Fibroblast of villous mesenchyme (primary cell): ENCODE measurements around the gene FOXN4. TPM values are rescaled to one million over a fixed set of nuclear protein-coding genes. Genes with fewer than 3 reads are reported as not detected.

Source experiments
- DNase-seq: peaks from one replicate; pipeline ENCODE4 v3.0.0-alpha.2; 2010; ENCODE audit warnings: low read depth
- H3K4me3 ChIP-seq: 2 replicates; pipeline ENCODE4 v1.5.1; 2011; ENCODE audit warnings: low read depth, mild to moderate bottlenecking, low read length
- CTCF ChIP-seq: IDR thresholded peaks from 2 replicates; pipeline ENCODE4 v1.5.1; 2012; ENCODE audit warnings: low read depth, mild to moderate bottlenecking, low read length; ENCODE audit not compliant: insufficient read depth
- total RNA-seq: library from RNA; depleted of rRNA; stranded (reverse); fragments of >200 nt; gene quantifications from 2 replicates; pipeline ENCODE4 v1.2.3, GENCODE V29; 2012

Gene FOXN4
- total RNA-seq, 1 donor, result not detected

DNA sequence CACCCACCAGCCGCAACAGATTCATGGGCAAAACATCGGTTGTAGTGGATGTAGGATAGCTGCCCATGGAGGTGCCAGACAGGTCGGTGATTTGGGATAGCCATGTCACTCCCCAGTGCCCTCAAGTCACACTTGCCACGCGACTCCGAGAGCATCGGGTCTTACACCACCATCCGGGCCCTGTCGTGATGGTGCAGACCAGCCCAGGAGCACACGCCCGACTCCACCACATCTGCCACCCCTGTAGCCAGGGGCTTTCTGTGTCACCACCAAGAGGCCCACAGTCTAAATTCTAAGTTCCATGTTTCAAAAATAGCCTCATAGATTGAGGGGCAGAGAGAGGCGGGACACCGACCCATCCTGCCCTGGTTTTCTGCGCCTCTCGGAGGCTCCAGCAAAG is 18.0 kb downstream of the FOXN4 start:
- TF ChIP-seq CTCF, result no peak
- H3K4me3 ChIP-seq, result no peak overlapping the region
- DNase-seq, result no peak

GRCh38 chr12:109290061-109290460 is 19.0 kb downstream of the FOXN4 start:
- no peak for TF ChIP-seq CTCF
- no peak overlapping the region for H3K4me3 ChIP-seq
- DNase-seq, result no peak

GRCh38 chr12:109289551-109289950 is 19.5 kb downstream of the FOXN4 start:
- no peak overlapping the region for H3K4me3 ChIP-seq
- DNase-seq, result no peak
- no peak for TF ChIP-seq CTCF

DNA sequence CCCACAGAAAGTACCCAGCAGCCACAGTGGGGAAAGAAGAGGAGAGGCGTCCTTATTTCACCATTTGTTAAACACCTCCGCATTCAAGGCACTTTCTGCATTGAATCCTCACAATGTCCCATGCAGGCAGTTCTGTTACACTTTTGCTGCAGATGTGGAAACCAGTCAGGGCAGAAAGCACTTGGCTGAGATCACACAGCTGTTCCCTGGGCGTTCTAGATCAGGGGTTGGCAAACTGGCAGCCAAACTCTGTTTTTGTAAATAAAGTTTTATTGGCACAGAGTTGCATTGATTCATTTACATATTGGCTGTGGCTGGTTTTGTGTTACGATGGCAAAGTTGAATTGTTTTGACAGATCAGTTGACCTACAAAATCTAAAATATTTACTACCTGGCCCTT is 20.1 kb downstream of the FOXN4 start:
- no peak overlapping the region for H3K4me3 ChIP-seq
- no peak for DNase-seq

DNA sequence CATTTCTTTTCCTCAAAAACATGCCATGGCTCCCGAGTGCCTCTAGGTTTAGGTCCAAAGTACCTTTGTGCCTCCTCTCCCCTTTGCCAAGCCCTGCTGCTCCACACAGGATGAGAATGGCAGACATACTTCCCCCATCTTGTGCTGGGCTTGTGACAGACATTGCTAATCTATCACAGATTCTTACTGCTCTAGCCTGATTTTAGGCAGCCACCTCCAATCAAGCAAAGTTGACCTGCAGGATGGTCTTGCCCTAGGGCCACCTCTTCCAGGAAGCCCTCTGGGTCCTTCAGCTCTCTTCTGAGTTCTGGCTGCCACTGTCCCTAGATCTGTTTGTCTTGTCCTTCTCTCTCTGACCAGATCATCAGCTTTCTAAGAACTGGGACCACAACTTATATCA is 20.5 kb downstream of the FOXN4 start:
- TF ChIP-seq CTCF, result no peak
- no peak overlapping the region for H3K4me3 ChIP-seq
- DNase-seq, result no peak

More for the DNA sequence above, 20.1 kb downstream of the FOXN4 start:
- TF ChIP-seq CTCF, result no peak

- DNase-seq, result no peak
- no peak overlapping the region for H3K4me3 ChIP-seq
- no peak for TF ChIP-seq CTCF
Observed at GRCh38 chr12:109287811-109288469, 21.1 kb downstream of the FOXN4 start.

DNA sequence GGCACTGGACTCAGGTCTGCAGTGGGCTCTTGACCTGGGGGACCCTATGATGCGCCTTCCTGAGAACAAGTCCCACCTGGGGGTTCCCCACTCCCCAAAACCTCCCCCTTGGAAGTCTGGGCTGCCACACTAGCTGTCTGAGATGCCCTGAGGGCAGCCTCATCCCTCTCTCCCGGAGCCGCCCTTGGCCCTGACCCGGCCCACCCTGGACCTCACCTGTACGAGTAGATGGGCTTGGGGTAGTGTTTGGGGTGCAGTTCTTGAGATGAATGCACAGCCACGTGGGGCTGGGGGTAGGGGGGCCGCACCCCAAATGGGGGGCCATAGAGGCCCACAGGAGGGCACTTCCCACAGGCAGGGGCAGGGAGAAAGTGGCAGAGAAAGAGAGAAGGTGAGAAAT is 21.9 kb downstream of the FOXN4 start:
- TF ChIP-seq CTCF, result no peak
- H3K4me3 ChIP-seq, result no peak overlapping the region
- no peak for DNase-seq
